HG03432 (cell line): ENCODE measurements around the gene HACD2.
"Not testable (repeated sequence)": the region's sequence is repeated elsewhere in the genome, so short reads cannot be mapped to it uniquely, and the experiment has no call there.

Experiments used
- ATAC-seq: cut with Tn5 transposase; IDR thresholded peaks from one replicate; pipeline ENCODE4 v1.9.1; 2021; ENCODE audit warnings: mild to moderate bottlenecking, moderate library complexity; ENCODE audit not compliant: unreplicated experiment

HACD2 gene

GRCh38 chr3:123613543-123613942, 28.7 kb upstream of the HACD2 start:
- no peak for ATAC-seq

DNA sequence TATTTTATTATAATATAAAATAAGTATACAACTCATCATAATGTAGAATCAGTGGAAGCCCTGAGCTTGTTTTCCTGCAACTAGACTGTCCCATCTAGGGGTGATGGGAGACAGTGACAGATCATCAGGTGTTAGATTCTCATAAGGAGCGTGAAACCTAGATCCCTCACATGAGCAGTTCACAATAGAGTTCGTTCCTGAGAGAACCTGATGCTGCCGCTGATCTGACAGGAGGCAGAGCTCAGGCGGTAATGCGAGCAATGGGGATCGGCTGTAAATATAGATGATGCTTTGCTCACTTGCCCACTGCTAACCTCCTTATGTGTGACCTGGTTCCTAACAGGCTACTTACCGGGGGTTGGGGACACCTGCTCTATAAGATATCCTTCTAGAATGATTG, 26.8 kb upstream of the HACD2 start:
- ATAC-seq = not testable (repeated sequence)

DNA sequence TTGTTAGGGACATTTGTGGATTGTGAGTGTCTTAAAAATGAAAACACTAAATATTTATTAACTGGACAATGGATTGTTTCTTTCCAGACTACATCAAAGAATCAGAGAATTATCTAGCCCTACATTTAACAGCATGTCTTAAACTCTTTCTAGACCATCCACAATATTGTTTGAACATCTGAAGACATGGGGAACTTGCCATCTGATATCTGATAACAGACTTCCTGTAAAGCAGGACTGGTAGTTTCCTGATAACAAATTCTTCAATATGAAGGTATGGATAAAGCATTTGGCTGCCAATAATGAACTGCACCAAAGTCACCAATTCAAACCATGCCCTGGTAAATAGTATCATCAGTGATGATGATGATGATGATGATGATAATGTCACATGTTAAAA, 26.2 kb upstream of the HACD2 start:
- no peak for ATAC-seq

GRCh38 chr3:123610331-123610730, 25.5 kb upstream of the HACD2 start:
- peak; percentile 86 for ATAC-seq

DNA sequence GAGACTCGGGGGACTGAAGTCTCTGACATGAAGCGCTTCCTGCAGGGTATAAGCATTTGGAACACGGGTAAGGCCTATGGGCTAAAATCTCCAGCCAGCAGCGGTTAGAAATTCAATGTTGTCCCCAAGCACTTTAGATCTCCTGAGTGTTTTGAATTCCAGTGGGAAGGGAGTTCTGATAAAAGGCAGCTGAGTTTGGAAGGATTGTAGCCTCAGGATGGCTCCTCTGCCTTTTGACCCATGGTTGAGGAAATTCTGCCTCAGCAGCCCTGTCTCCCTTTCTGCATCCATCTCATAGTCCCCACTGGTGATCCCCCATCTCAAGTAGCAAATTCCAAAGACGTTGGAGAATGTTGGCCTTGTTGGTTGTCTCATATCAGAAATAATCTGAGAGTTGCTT, 24.2 kb upstream of the HACD2 start:
- ATAC-seq = no peak

DNA sequence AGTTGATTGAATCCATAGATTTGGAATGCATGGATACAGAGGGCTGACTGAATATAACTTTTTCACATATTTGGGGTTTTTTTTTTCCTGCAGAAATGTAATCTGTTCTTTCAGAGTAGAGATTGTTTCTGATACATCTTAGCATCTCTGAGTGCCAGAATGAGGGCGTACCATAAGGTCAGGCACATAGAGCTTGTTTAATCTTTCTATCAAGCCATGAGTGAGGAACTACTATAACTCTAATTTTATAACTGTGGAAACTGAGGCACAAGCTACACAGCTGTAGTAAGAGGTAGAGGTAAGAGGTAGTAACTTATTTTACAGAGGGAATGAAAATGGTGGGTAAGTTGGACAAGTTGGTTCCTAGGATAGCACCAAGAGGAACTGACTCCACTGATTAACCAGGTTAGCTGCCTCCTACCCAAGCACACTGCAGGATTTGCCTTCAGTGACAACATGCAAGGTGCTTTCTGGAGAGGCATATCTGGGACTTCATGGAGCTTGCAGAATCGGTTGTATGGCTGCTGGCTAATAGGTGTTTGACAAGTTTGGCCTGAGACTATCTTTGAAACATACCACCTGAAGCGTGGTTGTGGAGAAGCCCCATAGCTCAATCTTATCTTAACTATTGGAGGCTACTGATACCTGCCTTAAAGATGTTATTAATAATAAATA, 23.5 kb upstream of the HACD2 start:
- ATAC-seq = no peak

GRCh38 chr3:123606527-123606926, 21.7 kb upstream of the HACD2 start:
- ATAC-seq = no peak

- peak; percentile 68 for ATAC-seq
Observed at GRCh38 chr3:123605789-123606234, 21.0 kb upstream of the HACD2 start.

DNA sequence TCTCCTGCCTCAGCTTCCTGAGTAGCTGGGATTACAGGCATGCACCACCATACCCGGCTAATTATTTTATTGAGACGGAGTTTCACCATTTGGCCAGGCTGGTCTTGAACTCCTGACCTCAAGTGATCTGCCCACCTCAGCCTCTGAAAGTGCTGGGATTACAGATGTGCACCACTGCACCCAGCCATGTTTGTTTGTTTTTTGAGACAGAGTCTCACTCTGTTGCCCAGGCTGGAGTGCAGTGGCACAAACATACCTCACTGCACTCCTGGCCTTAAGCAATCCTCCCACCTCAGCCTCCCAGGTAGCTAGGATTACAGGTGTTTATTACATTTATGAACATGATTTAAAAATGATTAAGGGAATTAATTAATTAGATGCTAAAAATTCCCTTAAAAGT, 18.3 kb upstream of the HACD2 start:
- not testable (repeated sequence) for ATAC-seq

DNA sequence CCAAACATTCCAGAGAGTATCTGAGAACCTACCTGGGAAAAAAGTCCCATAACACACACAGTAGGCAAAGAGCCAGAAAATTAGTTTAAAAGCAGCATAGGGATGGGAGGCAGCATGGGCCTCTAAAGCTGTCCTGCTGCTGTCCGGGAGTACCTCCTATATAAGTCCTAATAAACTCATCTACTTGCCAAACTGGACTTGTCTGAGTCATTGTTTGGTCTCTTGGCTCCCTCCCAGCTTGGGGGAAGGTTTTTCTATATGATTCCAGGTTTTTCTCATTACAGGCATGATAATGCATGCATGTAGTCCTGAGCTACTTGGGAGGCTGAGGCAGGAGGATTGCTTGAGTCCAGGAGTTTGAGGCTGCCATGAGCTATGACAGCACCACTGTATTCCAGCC, 17.5 kb upstream of the HACD2 start:
- ATAC-seq = no peak

- not testable (repeated sequence) for ATAC-seq
Observed at GRCh38 chr3:123600863-123601262, 16.0 kb upstream of the HACD2 start.

GRCh38 chr3:123597561-123597960, 12.7 kb upstream of the HACD2 start:
- no peak for ATAC-seq

- no peak for ATAC-seq
Observed at GRCh38 chr3:123595396-123596180, 10.7 kb upstream of the HACD2 start.

DNA sequence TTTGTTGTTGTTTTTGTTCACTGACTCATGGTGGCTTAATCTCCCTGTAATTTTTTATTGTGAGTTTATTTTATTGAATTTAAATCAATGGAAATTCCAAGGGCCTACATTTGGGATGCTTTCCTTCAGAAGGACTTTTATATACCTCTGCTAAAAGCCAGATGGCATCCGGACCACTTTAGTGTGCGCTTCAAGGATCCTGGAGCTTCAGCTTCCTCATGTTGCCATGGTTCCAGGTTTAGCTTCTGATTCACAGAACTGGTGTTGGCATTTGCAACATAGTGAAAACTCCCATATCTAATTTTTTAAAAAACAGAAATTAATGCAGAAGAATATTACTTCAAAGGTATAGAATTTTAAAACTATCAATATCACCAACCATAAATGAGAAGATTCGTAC, 8.5 kb upstream of the HACD2 start:
- ATAC-seq = no peak

DNA sequence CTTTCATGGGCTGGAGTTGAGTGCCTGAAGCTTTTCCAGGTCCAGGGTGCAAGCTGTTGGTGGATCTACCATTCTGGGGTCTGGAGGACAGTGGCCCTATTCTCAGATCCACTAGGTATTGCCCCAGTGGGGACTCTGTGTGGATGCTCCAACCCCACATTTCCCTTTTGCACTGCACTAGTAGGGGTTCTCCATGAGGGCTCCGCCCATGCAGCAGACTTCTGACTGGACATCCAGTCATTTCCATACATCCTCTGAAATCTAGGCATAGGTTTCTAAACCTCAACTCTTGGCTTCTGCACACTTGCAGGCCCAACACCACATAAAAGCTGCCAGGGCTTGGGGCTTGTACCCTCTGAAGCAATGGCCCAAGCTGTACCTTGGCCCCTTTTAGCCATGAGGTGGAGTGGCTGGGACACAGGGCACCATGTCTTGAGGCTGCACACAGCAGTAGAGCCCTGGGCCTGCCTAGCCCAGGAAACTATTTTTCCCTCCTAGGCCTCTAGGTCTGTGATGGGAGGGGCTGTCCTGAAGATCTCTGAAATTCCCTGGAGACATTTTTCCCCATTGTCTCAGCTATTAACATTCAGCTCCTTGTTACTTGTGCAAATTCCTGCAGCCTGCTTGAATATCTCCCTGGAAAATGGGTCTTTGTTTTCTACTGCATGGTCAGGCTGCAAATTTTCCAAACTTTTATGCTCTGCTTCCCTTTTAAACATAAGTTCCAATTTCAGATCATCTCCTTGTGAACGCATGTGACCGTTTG, 6.0 kb upstream of the HACD2 start:
- ATAC-seq = no peak

- ATAC-seq = no peak
Observed at GRCh38 chr3:123587401-123587800, 2.5 kb upstream of the HACD2 start.

GRCh38 chr3:123586968-123587367, 2.1 kb upstream of the HACD2 start:
- no peak for ATAC-seq

DNA sequence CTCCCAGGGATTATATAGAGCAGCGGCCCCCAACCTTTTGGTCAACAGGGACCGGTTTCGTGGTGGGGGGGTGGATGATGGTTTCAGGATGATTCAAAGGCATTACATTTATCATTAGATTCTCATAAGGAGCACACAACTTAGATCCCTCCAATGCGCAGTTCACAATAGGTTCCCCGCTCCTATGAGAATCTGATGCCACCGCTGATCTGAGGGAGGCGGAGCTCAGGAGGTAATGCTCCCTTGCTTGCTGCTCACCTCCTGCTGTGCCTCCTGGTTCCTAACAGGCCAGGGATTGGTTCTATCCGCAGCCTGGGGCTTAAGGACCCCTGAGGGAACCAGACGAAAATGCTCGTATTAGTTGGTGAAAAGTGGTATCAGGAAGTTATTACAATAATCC, 1.3 kb upstream of the HACD2 start:
- ATAC-seq = no peak

DNA sequence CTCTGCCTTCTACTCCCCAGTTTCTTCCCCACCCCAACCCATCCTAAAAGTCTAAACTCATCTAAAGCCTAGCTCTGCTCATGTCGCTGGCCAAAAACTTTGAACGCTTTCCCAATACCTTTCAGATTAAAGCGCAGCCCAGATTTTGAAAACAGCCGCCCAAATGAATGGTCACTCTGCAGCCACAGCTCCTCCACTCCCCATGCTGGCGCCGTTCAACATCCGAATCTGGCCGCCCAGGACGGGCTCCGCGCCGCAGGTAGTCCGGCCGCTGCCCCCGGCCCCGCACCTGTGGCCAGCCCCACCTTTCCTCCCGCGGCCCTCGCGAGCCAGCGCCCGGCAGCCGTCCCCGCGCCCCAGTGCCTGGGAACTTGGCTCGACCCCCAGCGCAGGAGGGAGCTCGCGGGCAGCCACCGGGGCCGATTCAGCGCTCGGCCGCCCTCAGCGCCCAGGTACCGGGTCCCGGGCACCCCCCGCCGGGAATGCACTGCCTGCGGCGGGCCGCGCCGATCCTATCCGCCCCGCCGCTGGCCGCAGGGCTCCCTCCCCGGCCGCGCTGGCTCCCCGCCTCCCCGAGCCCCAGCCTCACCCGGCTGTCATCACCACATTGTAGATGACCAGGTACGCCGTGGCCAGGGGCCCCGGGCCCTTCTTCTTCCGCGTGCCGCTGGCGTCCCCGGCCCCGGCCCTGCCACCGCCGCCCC, 417 bp downstream of the HACD2 start:
- peak; percentile 39 for ATAC-seq

DNA sequence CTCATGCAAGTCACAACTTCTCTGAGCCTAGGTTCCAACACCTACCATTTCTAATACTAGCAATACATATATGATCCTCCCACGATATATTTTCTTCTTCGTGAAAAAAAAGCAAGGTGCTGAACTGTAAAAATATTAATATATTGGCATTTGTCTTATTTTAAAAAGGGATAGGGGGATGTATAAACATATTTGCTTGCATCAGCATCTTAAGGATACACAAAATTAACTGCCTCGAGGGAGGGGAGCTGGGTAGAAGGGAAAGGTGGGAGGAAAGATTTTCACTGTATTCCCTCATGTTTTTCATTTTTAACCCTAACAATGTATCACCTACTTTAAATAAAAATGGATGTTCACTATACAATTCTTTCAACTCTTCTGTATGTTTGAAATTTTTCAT, 1.3 kb downstream of the HACD2 start:
- ATAC-seq = no peak

DNA sequence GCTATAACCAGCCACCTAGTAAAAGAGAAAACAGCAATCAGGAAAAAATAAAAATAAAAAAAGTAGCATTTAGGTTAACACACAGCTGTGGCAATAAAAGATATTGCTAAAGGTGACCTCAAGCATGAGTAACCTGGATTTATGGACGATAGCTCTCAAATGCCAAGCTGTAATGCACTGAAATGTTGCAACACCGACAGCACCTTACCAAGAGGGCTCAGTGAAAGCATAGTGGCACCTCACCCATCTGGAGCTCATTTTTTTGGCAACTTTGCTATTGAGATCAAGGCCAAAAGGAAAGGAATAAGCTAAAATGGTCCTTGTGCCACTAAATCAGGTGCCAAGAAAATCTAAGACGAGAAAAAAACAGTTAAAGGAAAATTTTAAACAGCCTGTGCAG, 2.5 kb downstream of the HACD2 start:
- ATAC-seq = no peak
